DND-41 (cell line): Measurements from ENCODE around the gene ZNF827.

ENCODE experiments used
- CTCF ChIP-seq: IDR thresholded peaks from 2 replicates; pipeline ENCODE4 v1.5.1; 2012; ENCODE audit warnings: borderline replicate concordance, low read length, moderate library complexity, mild to moderate bottlenecking; ENCODE audit not compliant: poor library complexity, severe bottlenecking; ENCODE audit errors: extremely low read depth
- EZH2 ChIP-seq: IDR thresholded peaks from 3 replicates; pipeline ENCODE4 v1.6.1; 2012; ENCODE audit warnings: borderline replicate concordance, low read depth, mild to moderate bottlenecking, moderate library complexity, low read length, inconsistent platforms; ENCODE audit not compliant: severe bottlenecking

- TF ChIP-seq CTCF (no peak), EZH2 (no peak)
Measured at GRCh38 chr4:145786261-145786660, 152.4 kb downstream of the ZNF827 start.
